ENCODE data around the gene ZNF132.

DNA sequence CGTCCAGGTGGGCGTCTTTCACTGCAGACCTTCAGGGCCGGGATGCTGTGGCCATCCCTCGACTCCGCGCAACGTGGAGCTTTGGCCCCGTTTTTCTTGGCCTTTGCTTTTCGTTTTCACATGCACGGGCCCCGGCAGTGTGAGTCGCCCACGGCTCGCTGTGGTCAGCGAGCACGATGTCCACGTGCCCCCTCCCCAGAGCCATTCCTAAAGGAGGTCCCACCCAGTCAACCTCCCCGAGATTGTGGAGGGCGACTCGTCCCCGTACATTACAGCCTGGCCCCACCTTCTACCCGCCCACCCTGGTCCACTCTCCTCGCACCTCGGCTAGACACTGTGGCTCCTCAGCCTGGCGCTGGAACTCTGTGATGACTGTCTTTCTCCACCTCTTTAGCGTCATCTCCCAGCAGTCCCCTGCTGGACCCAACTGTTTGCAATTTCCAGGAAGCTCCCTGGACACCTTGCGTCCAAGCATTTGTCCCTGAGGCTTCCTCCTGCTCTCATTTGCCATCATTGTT is 36.6 kb upstream of the ZNF132 start:
- TF ChIP-seq, protein P1, sequence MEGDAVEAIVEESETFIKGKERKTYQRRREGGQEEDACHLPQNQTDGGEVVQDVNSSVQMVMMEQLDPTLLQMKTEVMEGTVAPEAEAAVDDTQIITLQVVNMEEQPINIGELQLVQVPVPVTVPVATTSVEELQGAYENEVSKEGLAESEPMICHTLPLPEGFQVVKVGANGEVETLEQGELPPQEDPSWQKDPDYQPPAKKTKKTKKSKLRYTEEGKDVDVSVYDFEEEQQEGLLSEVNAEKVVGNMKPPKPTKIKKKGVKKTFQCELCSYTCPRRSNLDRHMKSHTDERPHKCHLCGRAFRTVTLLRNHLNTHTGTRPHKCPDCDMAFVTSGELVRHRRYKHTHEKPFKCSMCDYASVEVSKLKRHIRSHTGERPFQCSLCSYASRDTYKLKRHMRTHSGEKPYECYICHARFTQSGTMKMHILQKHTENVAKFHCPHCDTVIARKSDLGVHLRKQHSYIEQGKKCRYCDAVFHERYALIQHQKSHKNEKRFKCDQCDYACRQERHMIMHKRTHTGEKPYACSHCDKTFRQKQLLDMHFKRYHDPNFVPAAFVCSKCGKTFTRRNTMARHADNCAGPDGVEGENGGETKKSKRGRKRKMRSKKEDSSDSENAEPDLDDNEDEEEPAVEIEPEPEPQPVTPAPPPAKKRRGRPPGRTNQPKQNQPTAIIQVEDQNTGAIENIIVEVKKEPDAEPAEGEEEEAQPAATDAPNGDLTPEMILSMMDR (IDR thresholded peaks at IDR 0.05), result no peak
- no peak for TF ChIP-seq POLR2A (IDR thresholded peaks at IDR 0.05)

Data from body of pancreas (tissue), 4 donors.